Hepatocyte (in vitro differentiated cells): ENCODE results near the gene LAMA1. TPM values are rescaled to one million over a fixed set of nuclear protein-coding genes. Genes with fewer than 3 reads are reported as not detected.

Source experiments
- DNase-seq: peaks from one replicate; pipeline ENCODE4 v3.0.0-alpha.2; 2016; ENCODE audit warnings: low spot score
- H2AFZ ChIP-seq: fragments of 200-600 bp; sonication (generic); 2 replicates; pipeline ENCODE4 v1.6.0; 2016; ENCODE audit warnings: antibody characterized with exemption, mild to moderate bottlenecking
- H3K27ac ChIP-seq: fragments of 200-600 bp; sonication (generic); 2 replicates; pipeline ENCODE4 v1.5.1; 2016; ENCODE audit warnings: mild to moderate bottlenecking
- H3K27me3 ChIP-seq: fragments of 200-600 bp; sonication (generic); 2 replicates; pipeline ENCODE4 v1.6.1; 2016
- H3K36me3 ChIP-seq: fragments of 200-600 bp; sonication (generic); replicated peaks from 2 replicates; pipeline ENCODE4 v1.5.1; 2016; ENCODE audit warnings: low read depth; ENCODE audit not compliant: insufficient read depth
- H3K4me1 ChIP-seq: fragments of 200-600 bp; sonication (generic); 2 replicates; pipeline ENCODE4 v1.5.1; 2016; ENCODE audit warnings: mild to moderate bottlenecking, moderate library complexity; ENCODE audit not compliant: insufficient read depth
- H3K4me2 ChIP-seq: fragments of 200-600 bp; sonication (generic); 2 replicates; pipeline ENCODE4 v1.6.0; 2016
- H3K4me3 ChIP-seq: fragments of 200-600 bp; sonication (generic); 2 replicates; pipeline ENCODE4 v1.5.1; 2016; ENCODE audit warnings: mild to moderate bottlenecking
- H3K79me2 ChIP-seq: fragments of 200-600 bp; sonication (generic); 2 replicates; pipeline ENCODE4 v1.6.0; 2017; ENCODE audit warnings: mild to moderate bottlenecking
- H3K9me2 ChIP-seq: fragments of 200-600 bp; sonication (generic); replicated peaks from 2 replicates; pipeline ENCODE4 v1.6.0; 2017; ENCODE audit warnings: mild to moderate bottlenecking; ENCODE audit not compliant: insufficient read depth
- H3K9me3 ChIP-seq: fragments of 200-600 bp; sonication (generic); 2 replicates; pipeline ENCODE4 v1.5.1; 2016; ENCODE audit warnings: low read depth, mild to moderate bottlenecking
- H4K20me1 ChIP-seq: fragments of 200-600 bp; sonication (generic); 2 replicates; pipeline ENCODE4 v1.6.0; 2016; ENCODE audit warnings: mild to moderate bottlenecking; ENCODE audit not compliant: insufficient read depth, poor library complexity, severe bottlenecking
- EZH2 ChIP-seq: fragments of 200-600 bp; sonication (generic); IDR thresholded peaks from 2 replicates; pipeline ENCODE4 v1.6.1; 2016; ENCODE audit warnings: antibody characterized with exemption, mild to moderate bottlenecking, borderline replicate concordance
- EZH2phosphoT487 ChIP-seq: fragments of 200-600 bp; sonication (generic); IDR thresholded peaks from one replicate; pipeline ENCODE4 v1.6.1; 2018; ENCODE audit warnings: antibody characterized with exemption, mild to moderate bottlenecking, low read depth, moderate library complexity; ENCODE audit not compliant: unreplicated experiment, severe bottlenecking
- WGBS: methylation state at CpG from one replicate; pipeline ENCODE4 v1.1.6; 2016; ENCODE audit warnings: low lambda C conversion rate; ENCODE audit errors: missing lambda C conversion rate; 5-methylcytosine and 5-hydroxymethylcytosine counted together
- polyA plus RNA-seq: library from polyadenylated mRNA; unstranded; fragments of >200 nt; fragmentation: Nextera tagmentation; extraction: Ambion mirVana; gene quantifications from 2 replicates; pipeline ENCODE4 v1.2.1, GENCODE V29; 2016
- total RNA-seq: library from RNA; depleted of rRNA; stranded (reverse); fragments of >200 nt; gene quantifications from 2 replicates; pipeline ENCODE4 v1.2.3, GENCODE V29; 2014
- TF ChIP-seq, protein P1 (sequence below): fragments of 200-600 bp; sonication (generic); IDR thresholded peaks from 2 replicates; pipeline ENCODE4 v1.5.1; 2016; ENCODE audit warnings: antibody characterized with exemption, mild to moderate bottlenecking; ENCODE audit not compliant: poor library complexity

LAMA1 gene
- total and polyA plus RNA-seq, 2 experiments from 2014 or later, result 27.7 to 52.7 TPM

- Histone ChIP-seq H3K4me1 (peaks cover 30% of the 10 kb centered on the region), H4K20me1 (no peaks in the 10 kb centered on the region), H3K9me2 (no peaks in the 10 kb centered on the region), H2AFZ (no peak overlapping the region), H3K4me2 (peak overlapping the region; percentile 67), H3K4me3 (no peak overlapping the region), H3K79me2 (no peaks in the 10 kb centered on the region), H3K27ac (peak overlapping the region; percentile 76), H3K36me3 (no peaks in the 10 kb centered on the region), H3K9me3 (no peaks in the 10 kb centered on the region), H3K27me3 (no peaks in the 10 kb centered on the region)
- DNase-seq, result no peak
- WGBS, result 67% methylated on average over 9 of the region's 9 CpGs
- TF ChIP-seq EZH2 (no peak), EZH2phosphoT487 (no peak)
- TF ChIP-seq, protein P1, sequence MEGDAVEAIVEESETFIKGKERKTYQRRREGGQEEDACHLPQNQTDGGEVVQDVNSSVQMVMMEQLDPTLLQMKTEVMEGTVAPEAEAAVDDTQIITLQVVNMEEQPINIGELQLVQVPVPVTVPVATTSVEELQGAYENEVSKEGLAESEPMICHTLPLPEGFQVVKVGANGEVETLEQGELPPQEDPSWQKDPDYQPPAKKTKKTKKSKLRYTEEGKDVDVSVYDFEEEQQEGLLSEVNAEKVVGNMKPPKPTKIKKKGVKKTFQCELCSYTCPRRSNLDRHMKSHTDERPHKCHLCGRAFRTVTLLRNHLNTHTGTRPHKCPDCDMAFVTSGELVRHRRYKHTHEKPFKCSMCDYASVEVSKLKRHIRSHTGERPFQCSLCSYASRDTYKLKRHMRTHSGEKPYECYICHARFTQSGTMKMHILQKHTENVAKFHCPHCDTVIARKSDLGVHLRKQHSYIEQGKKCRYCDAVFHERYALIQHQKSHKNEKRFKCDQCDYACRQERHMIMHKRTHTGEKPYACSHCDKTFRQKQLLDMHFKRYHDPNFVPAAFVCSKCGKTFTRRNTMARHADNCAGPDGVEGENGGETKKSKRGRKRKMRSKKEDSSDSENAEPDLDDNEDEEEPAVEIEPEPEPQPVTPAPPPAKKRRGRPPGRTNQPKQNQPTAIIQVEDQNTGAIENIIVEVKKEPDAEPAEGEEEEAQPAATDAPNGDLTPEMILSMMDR, result no peak
Measured at GRCh38 chr18:7062236-7062635, 55.4 kb downstream of the LAMA1 start.

- no peak for DNase-seq
- no peaks in the 10 kb centered on the region for H3K27me3 ChIP-seq
- H3K4me1 ChIP-seq, result peaks cover 21% of the 10 kb centered on the region
- H3K27ac ChIP-seq, result no peak overlapping the region
- no peaks in the 10 kb centered on the region for H4K20me1 ChIP-seq
- no peak overlapping the region for H3K4me2 ChIP-seq
- H2AFZ ChIP-seq, result no peak overlapping the region
- TF ChIP-seq, protein P1, result no peak
- TF ChIP-seq EZH2phosphoT487 (no peak), EZH2 (no peak)
- H3K79me2 ChIP-seq, result no peaks in the 10 kb centered on the region
- 23% methylated on average over 2 of the region's 2 CpGs for WGBS
- no peaks in the 10 kb centered on the region for H3K36me3 ChIP-seq
- no peaks in the 10 kb centered on the region for H3K9me2 ChIP-seq
- no peak overlapping the region for H3K4me3 ChIP-seq
- no peaks in the 10 kb centered on the region for H3K9me3 ChIP-seq
Measured at GRCh38 chr18:7059276-7059675, 58.3 kb downstream of the LAMA1 start.

DNA sequence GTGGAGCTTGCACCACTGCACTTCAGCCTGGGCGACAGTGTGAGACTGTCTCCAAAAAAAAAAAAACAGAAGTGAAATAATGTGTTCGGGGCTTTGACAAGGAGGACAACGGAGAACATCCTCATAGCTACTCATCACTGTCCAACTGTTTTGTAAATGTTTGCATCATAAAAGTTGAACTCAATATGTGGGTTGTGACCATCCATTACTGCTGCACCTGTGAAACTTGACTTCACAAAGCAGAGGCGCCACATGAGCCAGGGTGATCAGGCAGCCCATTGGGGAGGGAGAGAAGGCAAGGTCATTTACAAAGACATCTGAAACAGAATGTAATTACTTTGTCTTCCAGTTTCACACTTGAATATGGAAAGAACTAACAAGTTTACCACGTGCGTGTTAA is 61.6 kb downstream of the LAMA1 start:
- Histone ChIP-seq H3K4me3 (no peak overlapping the region), H4K20me1 (no peaks in the 10 kb centered on the region), H3K79me2 (no peaks in the 10 kb centered on the region), H3K27ac (no peak overlapping the region), H3K36me3 (no peaks in the 10 kb centered on the region), H3K9me2 (no peaks in the 10 kb centered on the region), H2AFZ (no peak overlapping the region), H3K27me3 (no peaks in the 10 kb centered on the region), H3K9me3 (no peaks in the 10 kb centered on the region), H3K4me1 (peaks cover 4% of the 10 kb centered on the region), H3K4me2 (no peak overlapping the region)
- no peak for TF ChIP-seq EZH2
- no peak for DNase-seq
- 95% methylated on average over 6 of the region's 6 CpGs for WGBS

GRCh38 chr18:7049951-7050350 is 67.6 kb downstream of the LAMA1 start:
- Histone ChIP-seq H3K27me3 (no peaks in the 10 kb centered on the region), H3K9me3 (no peaks in the 10 kb centered on the region), H3K9me2 (no peaks in the 10 kb centered on the region), H3K4me3 (no peak overlapping the region), H2AFZ (no peak overlapping the region), H3K36me3 (no peaks in the 10 kb centered on the region), H4K20me1 (no peaks in the 10 kb centered on the region), H3K79me2 (no peaks in the 10 kb centered on the region), H3K4me1 (no peaks in the 10 kb centered on the region), H3K4me2 (no peak overlapping the region), H3K27ac (no peak overlapping the region)
- DNase-seq, result no peak
- WGBS, result 80% methylated on average over 5 of the region's 5 CpGs
- TF ChIP-seq, protein P1, result no peak
- TF ChIP-seq EZH2, result no peak
